Bone marrow (tissue), 2 donors: ENCODE data around the gene PRDX2.

Experiments used
- DNase-seq, 2 donors: peaks; one replicate each; lab custom pipeline; 2025; lab: John Stamatoyannopoulos, UW

PRDX2 gene

DNA sequence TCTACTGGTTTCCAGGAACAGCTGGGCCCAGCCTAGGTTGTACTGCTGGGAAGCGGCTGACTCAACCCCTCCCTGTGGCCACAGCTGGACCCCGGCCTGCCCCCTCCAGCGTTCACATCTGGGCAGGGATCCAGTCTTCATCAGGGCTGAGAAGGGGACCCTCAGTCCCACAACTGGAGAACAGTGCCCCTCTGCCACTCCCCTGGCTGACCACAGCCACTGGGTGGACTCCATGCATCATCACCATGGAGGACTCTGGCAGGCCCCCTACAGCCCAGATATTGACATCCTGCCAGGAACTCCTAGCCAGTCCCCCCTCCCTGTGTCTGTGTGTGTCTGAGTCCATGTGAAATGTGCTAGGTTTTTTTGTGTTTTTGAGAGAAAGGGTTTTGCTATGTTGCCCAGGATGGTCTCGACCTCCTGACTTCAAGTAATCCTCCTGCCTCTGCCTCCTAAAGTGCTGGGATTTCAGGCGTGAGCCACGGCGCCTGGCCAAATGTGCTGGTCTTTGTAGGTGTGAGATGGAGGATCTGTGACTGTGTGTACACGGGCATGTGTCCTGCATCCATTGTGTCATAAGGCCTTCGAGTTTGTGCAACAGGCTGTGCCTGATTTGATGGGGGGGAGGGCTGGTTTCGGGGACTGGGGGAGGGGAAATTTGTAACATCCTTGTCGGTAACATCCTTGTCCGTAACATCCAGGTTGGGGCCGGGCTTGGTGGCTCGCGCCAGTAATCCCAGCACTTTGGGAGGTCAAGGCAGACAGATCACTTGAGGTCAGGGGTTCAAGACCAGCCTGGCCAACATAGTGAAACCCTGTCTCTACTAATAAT is 22.2 kb downstream of the PRDX2 start:
- DNase-seq: no peak

DNA sequence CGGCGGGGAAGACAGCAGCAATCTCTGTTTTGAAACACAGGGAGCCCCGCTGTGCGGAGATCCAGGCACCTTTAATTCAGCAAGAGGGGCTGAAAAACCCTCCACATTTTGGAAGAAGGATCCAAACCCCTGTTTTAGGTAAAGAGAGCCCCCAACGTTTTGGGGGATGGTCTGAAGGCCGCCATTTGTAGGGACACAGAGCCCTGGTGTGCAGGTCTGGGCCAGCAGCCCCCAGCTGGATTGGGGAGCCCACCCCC is 22.8 kb downstream of the PRDX2 start:
- DNase-seq: no peak

DNA sequence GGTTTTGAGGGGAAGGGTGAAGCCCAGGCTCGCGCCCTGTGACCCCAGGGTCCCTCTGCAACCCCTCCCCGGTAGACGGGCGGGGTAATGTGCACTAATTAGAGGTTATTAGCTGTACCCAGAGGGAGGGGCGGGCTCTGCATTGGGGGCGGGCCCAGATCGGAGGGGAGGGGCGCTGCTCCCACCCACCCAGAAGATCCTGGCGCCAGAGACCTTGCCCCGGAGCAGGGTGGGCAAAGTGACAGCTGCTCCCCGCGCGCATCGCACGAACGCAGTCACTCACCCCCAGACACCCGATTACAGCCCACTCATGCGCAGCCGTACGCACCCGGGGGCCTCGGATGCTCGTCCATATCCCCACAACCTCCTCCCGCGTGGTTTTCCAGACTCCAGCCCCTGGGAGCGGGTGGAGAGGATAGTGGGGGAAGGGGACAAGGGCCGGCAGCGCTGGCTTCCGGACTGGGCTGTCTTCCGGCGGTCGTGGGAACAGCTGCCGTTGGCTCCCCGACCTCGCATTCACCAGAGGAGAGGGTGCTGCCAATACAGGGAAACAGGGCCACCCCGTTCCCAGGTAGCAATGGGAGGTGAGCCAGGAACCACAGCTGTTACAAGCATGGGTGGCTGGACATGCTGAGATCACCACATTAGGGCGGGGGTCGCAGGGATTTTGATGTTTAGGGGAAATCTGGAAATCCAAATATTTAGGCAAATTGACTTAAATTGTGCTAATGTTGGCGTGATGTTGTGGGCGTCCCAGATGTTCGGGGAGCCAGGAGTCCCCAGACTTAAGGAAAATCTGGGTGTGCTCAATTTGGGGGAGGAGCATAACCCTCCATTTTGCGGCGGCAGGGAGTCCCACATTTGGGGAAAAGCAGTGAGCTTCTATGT is 23.3 kb downstream of the PRDX2 start:
- peak in 1 of 2 donors; percentile 36 for DNase-seq

DNA sequence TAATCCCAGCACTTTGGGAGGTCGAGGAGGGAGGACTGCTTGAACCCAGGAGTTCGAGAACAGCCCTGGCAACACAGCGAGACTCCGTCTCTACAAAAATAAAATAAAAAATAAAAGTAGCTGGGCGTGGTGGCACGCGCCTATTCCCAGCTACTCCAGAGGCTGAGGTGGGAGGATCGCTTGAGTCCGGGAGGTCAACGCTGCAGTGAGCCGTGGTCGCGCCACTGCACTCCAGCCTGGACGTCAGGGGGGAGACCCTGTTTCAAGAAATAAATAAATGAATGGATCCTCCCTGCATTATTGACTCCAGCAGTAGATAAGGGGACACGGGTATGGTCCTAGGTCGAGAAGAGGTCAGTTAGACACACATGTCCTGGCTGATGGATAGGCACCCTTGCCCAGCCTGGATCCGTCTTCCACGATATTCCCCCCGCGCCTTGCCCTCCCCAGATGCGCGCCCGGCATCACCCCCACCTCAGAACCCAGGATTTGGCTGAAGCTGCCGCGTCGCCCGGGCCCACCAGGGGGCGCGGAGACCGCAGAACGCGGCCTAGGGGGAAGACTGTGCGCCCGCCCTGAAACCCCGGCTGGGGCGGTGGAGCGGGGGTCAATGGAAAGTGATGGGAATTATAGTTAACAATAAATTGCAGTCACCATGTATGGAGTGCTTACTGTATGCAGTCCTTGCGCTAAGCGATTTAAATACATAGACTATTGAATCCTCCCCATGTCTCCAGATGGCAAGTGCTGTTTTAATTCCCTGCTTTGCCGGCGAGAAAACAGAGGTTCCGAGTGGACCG is 24.2 kb downstream of the PRDX2 start:
- peak; percentile 58 to 59 for DNase-seq

DNA sequence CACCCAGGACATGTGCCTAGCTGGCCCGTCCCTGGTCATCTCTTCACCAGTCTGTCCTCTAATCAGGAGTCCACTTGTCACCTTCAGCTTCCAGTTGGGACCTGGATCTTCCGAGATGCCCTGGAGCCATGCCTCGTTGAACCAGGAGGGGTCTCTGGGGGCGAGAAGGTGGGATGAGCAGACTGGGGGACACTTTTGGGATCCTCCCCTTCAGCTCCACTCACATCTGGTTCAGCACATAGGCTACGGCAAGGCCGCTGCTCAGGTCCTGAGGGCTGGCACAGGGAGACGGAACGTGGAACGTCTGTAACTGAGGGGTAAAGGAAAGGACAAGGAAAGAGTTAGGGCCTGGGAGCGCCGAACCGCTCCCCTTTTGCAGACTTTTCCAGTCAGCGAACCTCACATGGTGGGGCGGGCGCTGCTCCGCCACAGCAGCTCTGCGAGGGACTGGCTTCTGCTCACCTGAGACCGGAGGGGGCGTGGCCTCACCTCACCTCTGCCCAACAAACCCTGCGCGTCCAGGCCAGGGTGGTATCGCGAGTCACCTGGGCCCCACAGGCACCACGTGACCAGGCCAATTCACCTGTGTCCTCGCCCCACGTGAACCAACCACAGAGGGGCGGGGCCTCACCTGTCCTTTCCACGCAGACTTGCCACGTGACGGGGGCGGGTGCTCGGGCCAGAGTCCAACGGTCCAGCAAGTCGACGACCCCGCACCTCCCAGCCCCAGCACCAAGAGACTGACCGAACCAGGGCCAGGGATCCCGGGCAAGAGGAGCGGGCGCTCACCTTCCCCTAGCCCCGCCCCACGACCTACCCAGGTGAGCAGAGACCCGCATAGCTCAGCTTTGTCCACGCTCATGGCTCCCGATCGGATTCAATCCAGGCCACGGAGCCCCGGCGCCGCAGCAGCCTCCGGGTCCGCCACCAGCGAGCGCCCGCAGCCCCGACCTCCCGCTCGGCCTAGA is 26.7 kb downstream of the PRDX2 start, which contains the start of gene HOOK2:
TSS of gene HOOK2 (minus strand) at position 965 of the 968 bp plus-strand sequence. CDS start at position 862, 103 bp downstream.
- DNase-seq: no peak

DNA sequence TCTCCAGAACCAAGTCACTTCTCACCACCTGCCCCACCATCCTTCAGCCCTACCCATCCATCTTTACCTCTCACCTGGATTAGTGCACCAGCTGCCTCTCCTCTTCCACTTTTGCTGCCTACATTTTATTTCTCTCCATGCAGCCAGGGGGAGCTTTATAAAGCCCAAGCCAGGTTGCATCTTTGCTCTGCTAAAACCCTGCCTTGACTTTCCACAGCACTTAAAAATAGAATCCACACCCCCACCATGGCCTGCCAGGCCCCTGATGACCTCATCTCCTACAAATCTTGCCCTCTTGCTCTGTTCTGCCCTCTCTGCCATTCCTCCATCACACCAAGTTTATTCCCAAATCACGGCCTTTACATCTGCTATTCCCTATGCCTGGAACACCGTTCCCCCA is 28.0 kb downstream of the PRDX2 start:
- no peak for DNase-seq

DNA sequence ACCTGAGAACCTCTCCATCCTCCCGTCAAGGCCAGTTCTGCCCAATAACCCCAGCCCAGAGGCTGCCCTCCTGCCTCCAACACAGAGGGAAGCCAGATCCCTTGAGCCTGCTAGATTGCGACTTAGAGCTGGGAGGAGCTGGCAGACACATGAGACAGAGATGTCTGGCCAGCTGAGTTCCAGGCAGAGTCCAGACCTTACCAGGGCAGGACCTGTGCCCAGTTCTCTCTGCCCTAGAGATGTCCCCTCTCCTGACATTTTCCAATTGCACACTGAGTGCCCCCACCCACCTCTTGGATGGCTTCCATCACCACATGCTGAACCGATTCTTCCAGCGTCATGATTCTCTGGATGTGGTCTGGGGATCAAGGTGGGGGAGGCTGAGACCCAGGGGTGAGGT is 29.3 kb downstream of the PRDX2 start:
- DNase-seq: no peak

DNA sequence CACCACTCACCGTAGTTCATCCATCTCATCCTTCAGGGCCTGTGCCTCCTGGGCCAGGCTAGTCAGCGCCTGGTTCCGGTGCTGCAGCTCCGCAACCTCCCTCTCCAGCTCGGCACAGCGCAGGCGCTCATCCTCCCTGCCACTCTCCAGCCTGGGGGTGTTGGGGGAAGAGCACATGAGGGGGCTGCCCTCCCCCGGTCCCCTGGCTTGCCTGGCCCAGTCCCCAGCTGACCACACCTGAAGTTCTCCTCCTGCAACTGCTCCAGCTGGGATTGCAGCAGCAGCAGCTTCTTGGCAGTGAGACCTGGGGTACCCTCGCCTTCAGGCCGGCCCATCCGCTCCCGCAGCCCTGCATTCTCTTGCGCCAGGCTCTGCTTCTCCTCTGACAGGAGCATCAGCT is 30.7 kb downstream of the PRDX2 start:
- DNase-seq: no peak

DNA sequence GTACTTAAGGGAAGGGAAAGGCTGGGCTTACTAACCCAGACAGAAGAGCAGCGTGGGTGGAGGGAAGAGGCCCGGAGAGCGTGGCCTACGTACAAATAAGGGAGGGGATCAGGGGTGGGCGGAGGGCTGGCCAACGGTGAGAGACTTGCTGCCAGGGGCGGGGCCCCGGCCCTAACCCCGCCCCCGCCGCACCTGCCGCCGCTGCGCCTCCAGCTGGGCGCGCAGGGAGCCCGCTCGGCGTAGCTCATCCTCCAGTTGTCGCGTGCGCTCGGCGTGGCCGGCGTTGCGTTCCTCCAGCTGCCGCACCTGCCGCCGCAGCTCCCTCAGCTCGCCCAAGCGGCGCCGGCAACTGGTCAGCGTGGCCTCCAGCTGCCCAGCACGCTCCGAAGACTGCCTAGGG is 31.9 kb downstream of the PRDX2 start:
- no peak for DNase-seq

DNA sequence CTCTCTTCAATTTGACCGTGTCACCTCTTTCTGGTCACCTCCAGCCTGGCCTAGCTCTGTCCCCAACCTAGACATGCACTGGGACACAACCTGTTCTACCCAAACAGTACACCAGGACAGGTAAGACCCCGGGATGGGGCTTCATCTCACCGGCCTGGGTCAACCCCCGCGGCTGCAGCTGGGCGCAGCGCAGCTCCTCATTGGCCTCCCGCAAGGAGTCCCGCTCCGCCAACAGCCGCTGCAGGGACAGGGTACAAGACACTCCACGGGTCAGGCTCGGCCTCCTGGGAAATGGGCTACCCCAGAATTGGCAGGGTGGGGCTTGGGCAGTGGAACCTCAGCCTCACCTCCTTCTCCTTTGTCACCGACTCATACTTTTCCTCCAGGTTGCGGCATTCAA is 33.9 kb downstream of the PRDX2 start:
- no peak for DNase-seq

DNA sequence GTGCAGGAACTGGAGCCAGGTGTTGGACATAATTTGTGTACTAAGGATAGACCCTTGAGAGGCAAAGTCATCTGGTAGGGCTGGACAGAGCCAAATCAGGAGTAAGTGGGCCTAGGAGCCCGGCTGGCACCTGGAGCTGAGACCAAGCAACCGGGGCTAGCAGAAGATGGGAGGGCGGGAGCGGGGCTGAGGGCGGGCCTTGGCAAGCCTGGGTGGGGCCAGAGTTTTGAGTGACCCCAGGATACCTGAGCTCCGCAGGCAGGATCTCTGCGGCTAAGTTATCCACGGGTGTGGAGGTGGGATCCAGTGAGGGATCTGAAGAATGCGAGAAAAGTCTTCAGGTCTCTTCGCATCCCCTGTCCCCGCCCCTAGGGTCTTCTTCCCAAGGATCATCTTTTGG is 34.5 kb downstream of the PRDX2 start:
- DNase-seq: no peak

DNA sequence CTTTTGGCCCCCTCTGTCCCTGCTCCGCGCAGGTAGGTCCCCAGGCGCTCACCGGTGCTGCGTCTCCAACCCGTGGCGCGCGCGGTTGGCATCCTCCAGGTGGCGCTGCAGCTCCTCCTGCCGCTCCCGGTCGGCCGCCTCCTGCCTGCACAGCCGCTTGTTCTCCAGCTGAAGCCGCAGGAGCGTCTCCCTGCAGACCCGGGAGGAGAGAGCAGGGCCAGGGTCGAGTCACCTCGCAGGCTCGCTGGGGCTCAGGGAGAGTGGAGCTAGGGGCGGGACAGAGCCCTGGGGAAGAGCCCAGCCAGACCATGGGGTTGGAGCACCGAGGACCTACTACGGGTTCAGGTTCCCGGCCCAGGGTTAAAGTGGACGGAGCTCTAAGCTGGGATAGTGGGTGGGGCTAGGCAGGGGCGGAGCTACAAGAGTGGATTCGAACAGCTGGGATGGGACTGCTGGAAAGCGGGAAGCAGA is 35.5 kb downstream of the PRDX2 start:
- DNase-seq: peak; percentile 27 to 31

DNA sequence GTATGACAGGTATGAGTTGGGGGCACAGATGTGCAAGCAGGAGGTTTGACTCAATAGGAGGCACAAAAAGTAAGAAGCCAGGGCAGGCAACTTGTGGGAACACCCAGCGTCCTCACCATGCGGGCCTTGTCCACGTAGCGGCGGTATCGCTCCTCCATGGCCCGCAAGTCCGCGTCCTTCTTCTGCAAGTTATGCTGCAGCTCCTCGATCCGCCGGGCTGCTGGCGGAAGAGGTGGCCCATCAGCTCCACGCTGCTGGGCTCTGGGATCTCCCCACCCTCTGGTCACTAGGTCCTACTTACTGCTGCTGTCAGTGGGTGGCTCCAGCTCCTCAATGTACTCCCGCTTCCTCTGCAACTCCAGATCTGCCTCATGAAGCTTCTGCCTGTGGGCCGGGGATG is 36.9 kb downstream of the PRDX2 start:
- no peak for DNase-seq

DNA sequence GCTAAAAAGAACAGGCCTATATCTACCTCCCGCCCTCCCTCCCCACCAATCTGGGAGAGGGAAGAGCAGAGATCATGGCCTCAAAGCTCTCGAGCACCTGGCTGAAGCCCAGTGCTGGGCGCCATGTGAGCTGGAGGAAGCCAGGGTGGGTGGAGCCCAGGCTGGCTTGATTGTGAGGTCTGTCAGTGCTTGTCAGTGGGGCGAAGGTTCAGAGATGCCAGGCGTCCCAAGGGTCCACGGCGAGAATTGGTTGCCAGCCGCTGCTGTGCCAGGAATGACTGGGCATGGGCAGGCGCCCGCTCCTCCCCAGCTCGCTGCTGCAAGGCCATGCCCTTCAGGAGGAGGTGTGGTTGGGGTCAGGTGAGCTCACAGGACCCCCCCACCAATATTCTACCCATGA is 38.5 kb downstream of the PRDX2 start:
- DNase-seq: no peak

DNA sequence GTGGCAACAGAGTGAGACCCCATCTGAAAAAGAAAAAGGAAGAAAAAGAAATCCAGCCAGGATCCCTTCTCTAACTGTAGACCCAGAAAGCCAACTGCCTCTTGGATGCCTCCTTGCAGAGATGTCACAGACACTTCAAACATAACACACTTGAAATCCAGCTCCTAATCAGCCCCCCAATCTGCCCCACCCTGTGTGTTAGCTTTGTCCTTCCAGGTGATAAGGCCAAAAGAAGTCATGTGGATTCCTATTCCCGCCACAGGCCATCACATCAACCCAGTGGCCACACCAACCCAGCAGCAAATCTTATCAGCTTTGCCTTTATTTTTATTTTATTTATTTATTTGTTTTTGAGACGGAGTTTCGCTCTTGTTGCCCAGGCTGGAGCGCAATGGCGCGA is 41.9 kb downstream of the PRDX2 start:
- DNase-seq: no peak

DNA sequence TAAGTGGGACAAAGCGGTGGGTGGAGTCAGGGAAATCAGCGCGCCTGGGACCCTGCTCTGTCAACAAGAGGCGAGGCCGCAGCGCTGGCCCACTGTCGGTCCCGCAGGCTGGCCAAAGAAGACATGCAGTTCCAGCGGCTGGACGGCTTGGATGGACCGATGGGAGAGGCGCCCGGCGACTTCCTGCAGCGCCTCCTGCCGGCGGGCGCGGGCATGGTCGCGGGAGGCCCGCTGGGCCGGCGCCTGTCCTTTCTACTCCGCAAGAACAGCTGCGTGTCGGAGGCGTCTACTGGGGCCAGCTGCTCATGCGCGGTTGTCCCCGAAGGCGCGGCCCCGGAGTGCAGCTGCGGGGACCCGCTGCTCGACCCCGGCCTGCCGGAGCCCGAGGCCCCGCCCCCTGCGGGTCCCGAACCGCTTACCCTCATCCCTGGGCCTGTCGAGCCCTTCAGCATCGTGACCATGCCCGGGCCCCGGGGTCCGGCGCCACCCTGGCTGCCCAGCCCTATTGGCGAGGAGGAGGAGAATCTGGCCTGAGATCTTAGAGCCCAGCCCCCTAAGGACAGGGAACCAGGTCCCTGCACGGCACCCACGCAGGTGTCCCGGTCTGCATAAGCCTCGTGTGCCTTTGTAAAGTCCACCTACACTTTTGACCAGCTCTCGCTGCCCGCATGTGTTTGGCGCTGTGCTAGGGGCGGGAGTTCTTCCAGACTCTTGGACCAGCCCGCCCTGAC is 43.9 kb downstream of the PRDX2 start:
- peak; percentile 25 to 58 for DNase-seq

DNA sequence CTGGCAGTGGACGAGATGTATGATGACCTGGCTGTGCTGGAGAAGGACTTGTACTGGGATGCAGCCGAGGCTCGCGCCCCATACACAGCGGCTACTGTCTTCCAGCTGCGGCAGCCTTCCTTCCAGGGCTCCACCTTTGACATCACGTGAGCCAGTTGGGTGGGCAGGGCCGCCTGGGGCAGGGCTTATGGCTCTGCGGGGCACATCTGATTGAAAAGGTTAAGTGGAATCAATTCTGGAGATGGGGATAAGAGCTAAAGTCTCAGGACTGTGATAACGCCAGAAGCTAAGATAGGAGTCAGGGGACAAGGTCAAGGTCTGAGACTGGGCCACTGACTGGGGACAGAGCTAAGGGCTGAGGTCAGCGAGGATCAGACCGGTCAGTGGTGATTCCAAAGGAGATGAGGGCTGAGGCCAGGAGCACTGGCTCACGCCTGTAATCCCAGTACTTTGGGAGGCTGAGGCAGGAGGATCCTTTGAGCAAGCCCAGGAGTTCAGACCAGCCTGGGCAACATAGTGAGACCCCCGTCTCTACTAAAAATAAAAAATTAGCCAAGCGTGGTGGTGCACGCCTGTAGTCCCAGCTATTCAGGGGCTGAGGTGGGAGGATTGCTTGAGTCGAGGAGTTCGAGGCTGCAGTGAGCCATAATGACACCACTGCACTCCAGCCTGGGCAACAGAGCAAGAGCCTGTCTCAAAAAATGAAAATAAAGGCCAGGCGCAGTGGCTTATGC is 45.3 kb downstream of the PRDX2 start:
- no peak for DNase-seq

DNA sequence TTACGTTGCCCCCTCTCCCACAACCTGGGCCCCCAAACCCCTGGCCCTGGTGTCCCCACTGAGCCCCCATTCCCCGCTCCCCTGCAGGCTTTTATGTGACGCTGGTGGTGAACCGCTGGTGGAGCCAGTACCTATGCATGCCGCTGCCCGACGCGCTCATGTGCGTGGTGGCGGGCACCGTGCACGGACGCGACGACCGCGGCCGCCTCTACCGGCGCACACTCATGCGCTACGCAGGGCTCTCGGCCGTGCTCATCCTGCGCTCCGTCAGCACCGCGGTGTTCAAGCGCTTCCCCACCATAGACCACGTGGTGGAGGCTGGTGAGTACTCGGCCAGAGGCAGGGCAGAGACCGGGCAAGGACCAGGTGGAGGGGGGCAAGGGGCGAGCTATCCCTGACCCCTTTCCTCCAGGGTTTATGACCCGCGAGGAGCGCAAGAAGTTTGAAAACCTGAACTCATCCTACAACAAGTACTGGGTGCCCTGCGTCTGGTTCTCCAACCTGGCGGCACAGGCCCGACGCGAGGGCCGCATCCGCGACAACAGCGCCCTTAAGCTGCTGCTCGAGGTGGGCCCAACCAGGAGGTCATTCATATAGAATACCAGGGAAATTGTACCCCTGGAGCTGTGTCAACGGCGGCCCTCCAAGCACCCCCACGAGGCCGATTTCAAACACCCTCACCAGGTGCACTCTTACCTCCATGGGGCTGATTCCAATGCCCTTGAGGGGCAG is 47.0 kb downstream of the PRDX2 start:
- no peak for DNase-seq
